GM10266 (cell line): ENCODE results near the gene AGO3.
"Not testable (repeated sequence)": the region's sequence is repeated elsewhere in the genome, so short reads cannot be mapped to it uniquely, and the experiment has no call there.

Source experiments
- DNase-seq: peaks from one replicate; pipeline ENCODE4 v3.0.0; 2012; ENCODE audit errors: extremely low spot score
- CTCF ChIP-seq: IDR thresholded peaks from 2 replicates; pipeline ENCODE4 v1.5.1; 2012; ENCODE audit warnings: mild to moderate bottlenecking, low read depth; ENCODE audit not compliant: control insufficient read depth, insufficient read depth; ENCODE audit errors: missing control alignments

AGO3 gene

GRCh38 chr1:36008546-36009197 lies 77.8 kb downstream of the AGO3 start:
- no peak for TF ChIP-seq CTCF
- DNase-seq: no peak

- TF ChIP-seq CTCF: no peak
- no peak for DNase-seq
These were observed 83.9 kb downstream of the AGO3 start for GRCh38 chr1:36014722-36015220.

- DNase-seq: no peak
- TF ChIP-seq CTCF: no peak
These were observed 85.8 kb downstream of the AGO3 start for GRCh38 chr1:36016686-36017085.

GRCh38 chr1:36023098-36023769 lies 92.3 kb downstream of the AGO3 start:
- peak; percentile 45 for DNase-seq
- no peak for TF ChIP-seq CTCF

GRCh38 chr1:36024024-36024423 lies 93.1 kb downstream of the AGO3 start:
- DNase-seq: not testable (repeated sequence)

GRCh38 chr1:36024847-36025246 lies 93.9 kb downstream of the AGO3 start:
- no peak for TF ChIP-seq CTCF
- DNase-seq: no peak

GRCh38 chr1:36027766-36028165 lies 96.9 kb downstream of the AGO3 start:
- DNase-seq: no peak
- TF ChIP-seq CTCF: no peak
